HCT116 (cell line): ENCODE results near the gene PGAP3. TPM values are rescaled to one million over a fixed set of nuclear protein-coding genes. Genes with fewer than 3 reads are reported as not detected.

ENCODE experiments used
- ATAC-seq: fragments of 200-7000 bp; cut with Tn5 transposase; 2 replicates; pipeline ENCODE4 v1.9.1; 2020; ENCODE audit warnings: mild to moderate bottlenecking, moderate library complexity
- BruUV-seq: library from RNA; stranded (reverse); fragments of 400-500 nt; replicated peaks from 2 replicates; lab custom pipeline; 2021; lab: Mats Ljungman, UMichigan
- CTCF ChIA-PET: fragments of 300-600 bp; sonication (Branson Sonifier 250); formaldehyde crosslinking; loops from one replicate; lab custom pipeline; 2021; ENCODE audit warnings: antibody characterized with exemption; lab: Charles Lee
- POLR2A ChIA-PET: fragments of 300-600, 350-600 bp; sonication (Branson Sonifier 250); formaldehyde crosslinking; loops from one replicate; lab custom pipeline; 2021; ENCODE audit warnings: antibody characterized with exemption; lab: Charles Lee
- RAD21 ChIA-PET, 2 experiments: fragments of 300-600 bp; sonication (Branson Sonifier 250); formaldehyde crosslinking; loops; one replicate each; lab custom pipeline; 2023; ENCODE audit warnings: low total read pairs in 2 of 2; ENCODE audit not compliant: uncharacterized antibody in 2 of 2, unreplicated experiment in 2 of 2, low non-redundant PET in 1 of 2; lab: Charles Lee
- DNase-seq: peaks from one replicate; pipeline ENCODE4 v3.0.0-alpha.2; 2010; ENCODE audit warnings: low read depth, low spot score
- H2AFZ ChIP-seq: fragments of 200-600 bp; shearing (Covaris generic), sonication (generic); 2 replicates; pipeline ENCODE4 v1.6.1; 2017; ENCODE audit warnings: low read depth, mixed run types, mixed read lengths, antibody characterized with exemption, low read length; ENCODE audit not compliant: poor library complexity, severe bottlenecking
- H3K27ac ChIP-seq: 2 replicates; pipeline ENCODE4 v1.5.1; 2012; ENCODE audit warnings: low read depth, low read length
- H3K27me3 ChIP-seq: fragments of 200-600 bp; sonication (generic); 2 replicates; pipeline ENCODE4 v1.6.1; 2016; ENCODE audit warnings: mixed run types, low read length, mixed read lengths; ENCODE audit not compliant: insufficient read depth
- H3K36me3 ChIP-seq, 2 experiments: fragments of 200-500 bp in 1 of 2; fragments of 200-600 bp in 1 of 2; sonication (Bioruptor generic) in 1 of 2; sonication (generic) in 1 of 2; 2 replicates each; pipeline versions ENCODE4 v1.5.1 to v1.6.1; 2014 to 2016; ENCODE audit warnings: low read length in 2 of 2, inconsistent platforms in 1 of 2, mixed read lengths in 1 of 2, mixed run types in 1 of 2; ENCODE audit not compliant: insufficient read depth in 2 of 2, control insufficient read depth in 1 of 2
- H3K4me1 ChIP-seq, 2 experiments: fragments of 200-600 bp in 1 of 2; sonication (generic) in 1 of 2; 2 replicates each; pipeline versions ENCODE4 v1.5.1 to v1.6.1; 2012 to 2017; ENCODE audit warnings: low read length in 2 of 2, inconsistent platforms in 1 of 2, mild to moderate bottlenecking in 1 of 2, mixed read lengths in 1 of 2, mixed run types in 1 of 2, moderate library complexity in 1 of 2; ENCODE audit not compliant: insufficient read depth in 2 of 2, control insufficient read depth in 1 of 2
- H3K4me2 ChIP-seq: fragments of 200-600 bp; sonication (generic); 2 replicates; pipeline ENCODE4 v1.6.1; 2017; ENCODE audit warnings: mixed run types, low read length, mixed read lengths
- H3K4me3 ChIP-seq, 2 experiments: fragments of 200-600 bp in 1 of 2; sonication (generic) in 1 of 2; replicated peaks in 1 of 2; 2 replicates each; pipeline ENCODE4 v1.5.1; 2011 to 2016; ENCODE audit warnings: low read length in 2 of 2, control low read depth in 1 of 2, low read depth in 1 of 2, mild to moderate bottlenecking in 1 of 2, mixed read lengths in 1 of 2, mixed run types in 1 of 2
- H3K79me2 ChIP-seq: fragments of 200-600 bp; sonication (generic); 2 replicates; pipeline ENCODE4 v1.6.1; 2017; ENCODE audit warnings: mild to moderate bottlenecking, mixed run types, low read length, moderate library complexity, mixed read lengths; ENCODE audit not compliant: insufficient read depth
- H3K9ac ChIP-seq: fragments of 200-600 bp; sonication (generic); 2 replicates; pipeline ENCODE4 v1.6.1; 2016; ENCODE audit warnings: low read length, mixed read lengths
- H3K9me2 ChIP-seq: fragments of 200-600 bp; sonication (generic), shearing (Covaris generic); 2 replicates; pipeline ENCODE4 v1.6.1; 2017; ENCODE audit warnings: mixed run types, mild to moderate bottlenecking, moderate library complexity; ENCODE audit not compliant: insufficient read depth
- H3K9me3 ChIP-seq, 2 experiments: fragments of 200-500 bp in 1 of 2; fragments of 200-600 bp in 1 of 2; sonication (Bioruptor generic) in 1 of 2; sonication (generic) in 1 of 2; 2 replicates each; pipeline ENCODE4 v1.6.1; 2014 to 2017; ENCODE audit warnings: low read length in 2 of 2, mixed read lengths in 2 of 2, inconsistent platforms in 1 of 2, low read depth in 1 of 2, mild to moderate bottlenecking in 1 of 2, mixed run types in 1 of 2, moderate library complexity in 1 of 2; ENCODE audit not compliant: control insufficient read depth in 1 of 2, insufficient read depth in 1 of 2
- H4K20me1 ChIP-seq: fragments of 200-600 bp; sonication (generic), shearing (Covaris generic); 2 replicates; pipeline ENCODE4 v1.6.1; 2017; ENCODE audit warnings: mixed run types, mild to moderate bottlenecking, moderate library complexity; ENCODE audit not compliant: insufficient read depth
- CTCF ChIP-seq, 3 experiments: fragments of 200-600 bp in 1 of 3; sonication (generic) in 1 of 3; IDR thresholded peaks in 2 of 3; conservative IDR thresholded peaks in 1 of 3; 2 replicates each; pipeline ENCODE4 v1.5.1; 2012 to 2017; ENCODE audit warnings: low read depth in 2 of 3, low read length in 2 of 3, antibody characterized with exemption in 1 of 3, borderline replicate concordance in 1 of 3, control low read depth in 1 of 3, mild to moderate bottlenecking in 1 of 3, mixed read lengths in 1 of 3, mixed run types in 1 of 3, moderate library complexity in 1 of 3; ENCODE audit not compliant: insufficient read depth in 1 of 3
- JUND ChIP-seq: IDR thresholded peaks from 2 replicates; pipeline ENCODE4 v1.6.1; 2012
- POLR2A ChIP-seq: IDR thresholded peaks from 2 replicates; pipeline ENCODE4 v1.7.0; 2011; ENCODE audit warnings: borderline replicate concordance; ENCODE audit not compliant: insufficient read depth, insufficient read length; ENCODE audit errors: extremely low read depth
- POLR2AphosphoS5 ChIP-seq: IDR thresholded peaks from 2 replicates; pipeline ENCODE4 v1.6.1; 2011; ENCODE audit warnings: mild to moderate bottlenecking, low read depth, low read length, moderate library complexity
- RAD21 ChIP-seq: IDR thresholded peaks from 2 replicates; pipeline ENCODE4 v1.6.1; 2012; ENCODE audit warnings: low read depth, mild to moderate bottlenecking
- TCF7L2 ChIP-seq: IDR thresholded peaks from 2 replicates; pipeline ENCODE4 v1.7.0; 2011; ENCODE audit warnings: borderline replicate concordance, inconsistent platforms; ENCODE audit not compliant: insufficient read depth, insufficient read length; ENCODE audit errors: extremely low read depth
- YY1 ChIP-seq: IDR thresholded peaks from 2 replicates; pipeline ENCODE4 v1.6.1; 2011; ENCODE audit warnings: low read length, low read depth, moderate library complexity, mild to moderate bottlenecking; ENCODE audit not compliant: insufficient replicate concordance; ENCODE audit errors: extremely low read depth
- ZBTB33 ChIP-seq: IDR thresholded peaks from 2 replicates; pipeline ENCODE4 v1.6.1; 2011; ENCODE audit warnings: mild to moderate bottlenecking, low read length, moderate library complexity; ENCODE audit not compliant: insufficient replicate concordance; ENCODE audit errors: extremely low read depth
- intact Hi-C: fragments of 100-400 bp; cut with micrococcal nuclease; formaldehyde crosslinking; loops from 2 replicates; pipeline ENCODE4 v1.10.0; 2022
- total RNA-seq: library from RNA; stranded (reverse); gene quantifications from one replicate; pipeline ENCODE4 v1.2.1, GENCODE V29; 2021; ENCODE audit not compliant: unreplicated experiment

PGAP3 gene
- total RNA-seq, 1 experiment from 2014 or later = 15.2 TPM

- ATAC-seq (peak; percentile 80), DNase-seq (no peak)
- TF ChIP-seq POLR2A (peak; percentile 57), YY1 (peak; percentile 10), TCF7L2 (peak; percentile 49), POLR2AphosphoS5 (no peak), CTCF (IDR thresholded peaks at IDR 0.05 in 2 of 3, conservative IDR thresholded peaks at IDR 0.05 in 1 of 3; ENCODE audit: borderline replicate concordance in 1 of 3, insufficient read depth in 1 of 3, low read depth in 2 of 3, low read length in 2 of 3) (peak; percentile 90 to 94 (median 92)), ZBTB33 (no peak), JUND (no peak), RAD21 (peak; percentile 84)
- no peaks in the 10 kb centered on the region for H4K20me1 ChIP-seq
- H3K9me2 ChIP-seq = no peaks in the 10 kb centered on the region
- peak overlapping the region; percentile 65 for H2AFZ ChIP-seq
- ChIA-PET POLR2A (interaction anchor here (0.6 kb wide), 1 partner anchor 116 kb away, joined by 3 read pairs; no protein-coding TSS in a partner anchor), CTCF (interaction anchor here (0.6 to 8.4 kb wide), 23 partner anchors 8 to 639 kb away, joined by 3 to 157 read pairs (median 6); partner anchors contain the start of genes MIEN1, PGAP3, RPL19 and STARD3), RAD21 (interaction anchor here (0.6 to 2.0 kb wide), 8 partner anchors 9 to 129 kb away, joined by 3 to 15 read pairs (median 4); no protein-coding TSS in a partner anchor)
- H3K27me3 ChIP-seq = no peaks in the 10 kb centered on the region
- H3K36me3 ChIP-seq = no peaks in the 10 kb centered on the region
- no peaks in the 10 kb centered on the region for H3K79me2 ChIP-seq
- H3K4me2 ChIP-seq = peak overlapping the region; percentile 47
- H3K4me3 ChIP-seq = no peak overlapping the region
- no peaks in the 10 kb centered on the region for H3K9me3 ChIP-seq
- H3K27ac ChIP-seq = no peak overlapping the region
- intact Hi-C loops = loop anchor here (1.0 to 5.0 kb wide), 4 partner anchors 75 to 416 kb away; partner anchors contain the start of genes GRB7 and PSMD3
- peaks cover 11 to 22% of the 10 kb centered on the region in 2 experiments; a peak in 3 of 4 replicates for H3K4me1 ChIP-seq
- no TSS peak for BruUV-seq
- H3K9ac ChIP-seq = peak overlapping the region; percentile 28; the same call in 1 of the 2 replicates
Measured at GRCh38 chr17:39623356-39623950, 64.4 kb downstream of the PGAP3 start.
